ENCODE data around the gene CTCF. TPM values are rescaled to one million over a fixed set of nuclear protein-coding genes. Genes with fewer than 3 reads are reported as not detected.

CTCF gene
- total RNA-seq, 1 experiment from 2014 or later, result 30.3 TPM

DNA sequence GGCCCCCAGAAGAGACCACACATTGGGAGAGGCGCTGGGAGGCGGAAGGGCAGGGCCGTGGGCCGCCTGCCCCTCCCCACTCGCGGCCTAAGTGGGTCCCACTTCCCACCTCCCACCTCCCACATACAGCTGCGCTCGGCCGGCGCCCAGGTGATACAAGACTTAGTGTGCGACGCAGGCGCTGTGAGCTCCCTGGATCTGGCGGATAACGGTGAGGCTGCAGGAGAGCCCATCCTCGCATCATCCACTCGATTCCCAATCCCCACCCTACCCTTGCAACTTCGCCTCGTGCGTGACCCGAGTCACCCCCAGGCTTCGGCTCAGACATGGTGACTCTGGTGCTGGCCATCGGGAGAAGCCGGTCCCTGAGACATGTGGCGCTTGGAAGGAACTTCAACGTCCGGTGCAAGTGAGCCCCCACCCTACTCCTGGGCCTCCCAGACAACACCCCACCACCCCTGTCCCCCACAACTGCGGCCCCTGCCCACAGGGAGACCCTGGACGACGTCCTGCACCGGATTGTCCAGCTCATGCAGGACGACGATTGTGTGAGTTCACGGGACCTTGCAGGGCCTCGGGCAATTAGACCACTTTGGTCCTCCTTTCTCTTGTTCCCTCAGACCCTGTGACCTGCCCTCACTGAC, 86.6 kb downstream of the CTCF start:
- no TSS peak for BruUV-seq (replicated peaks)
- no peaks in the 10 kb centered on the region for H3F3A ChIP-seq (ENCODE audit: low read length, unreplicated experiment)
- H4K20me1 ChIP-seq (ENCODE audit: low read length), result no peaks in the 10 kb centered on the region
- no peak overlapping the region for H3K4me2 ChIP-seq (ENCODE audit: low read length)
- H3K27me3 ChIP-seq (ENCODE audit: low read length), result no peaks in the 10 kb centered on the region
- H3K27ac ChIP-seq (ENCODE audit: low read length), result no peak overlapping the region
- no peak overlapping the region for H3K9ac ChIP-seq (ENCODE audit: low read length)
- no peak overlapping the region for H2AFZ ChIP-seq (ENCODE audit: low read length)
- H3K36me3 ChIP-seq (ENCODE audit: low read depth, low read length), result no peaks in the 10 kb centered on the region
- H3K4me1 ChIP-seq (ENCODE audit: insufficient read depth, low read length), result no peaks in the 10 kb centered on the region; the same call in 1 of the 2 replicates
- H3K4me3 ChIP-seq (ENCODE audit: low read length), result no peak overlapping the region
- no peak for ATAC-seq
- ChIA-PET POLR2A (ENCODE audit: unreplicated experiment) (no interaction called here), CTCF (no interaction called here)
- no peaks in the 10 kb centered on the region for H3K9me2 ChIP-seq (replicated peaks; ENCODE audit: low read length)
- H3K9me3 ChIP-seq (ENCODE audit: low read length), result no peaks in the 10 kb centered on the region
- TF ChIP-seq EZH2phosphoT487 (IDR thresholded peaks at IDR 0.05; ENCODE audit: borderline replicate concordance, low read length) (no peak), EZH2 (IDR thresholded peaks at IDR 0.05; ENCODE audit: low read length, unreplicated experiment) (no peak)
- TF ChIP-seq, protein P1, sequence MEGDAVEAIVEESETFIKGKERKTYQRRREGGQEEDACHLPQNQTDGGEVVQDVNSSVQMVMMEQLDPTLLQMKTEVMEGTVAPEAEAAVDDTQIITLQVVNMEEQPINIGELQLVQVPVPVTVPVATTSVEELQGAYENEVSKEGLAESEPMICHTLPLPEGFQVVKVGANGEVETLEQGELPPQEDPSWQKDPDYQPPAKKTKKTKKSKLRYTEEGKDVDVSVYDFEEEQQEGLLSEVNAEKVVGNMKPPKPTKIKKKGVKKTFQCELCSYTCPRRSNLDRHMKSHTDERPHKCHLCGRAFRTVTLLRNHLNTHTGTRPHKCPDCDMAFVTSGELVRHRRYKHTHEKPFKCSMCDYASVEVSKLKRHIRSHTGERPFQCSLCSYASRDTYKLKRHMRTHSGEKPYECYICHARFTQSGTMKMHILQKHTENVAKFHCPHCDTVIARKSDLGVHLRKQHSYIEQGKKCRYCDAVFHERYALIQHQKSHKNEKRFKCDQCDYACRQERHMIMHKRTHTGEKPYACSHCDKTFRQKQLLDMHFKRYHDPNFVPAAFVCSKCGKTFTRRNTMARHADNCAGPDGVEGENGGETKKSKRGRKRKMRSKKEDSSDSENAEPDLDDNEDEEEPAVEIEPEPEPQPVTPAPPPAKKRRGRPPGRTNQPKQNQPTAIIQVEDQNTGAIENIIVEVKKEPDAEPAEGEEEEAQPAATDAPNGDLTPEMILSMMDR (conservative IDR thresholded peaks at IDR 0.05; ENCODE audit: low read depth, low read length), result no peak
- intact Hi-C loops (cut with micrococcal nuclease), result no loop called here
- no peaks in the 10 kb centered on the region for H3K79me2 ChIP-seq (ENCODE audit: low read length)
- DNase-seq, result no peak

GRCh38 chr16:67649494-67649931, 87.2 kb downstream of the CTCF start:
- POLR2A ChIA-PET (ENCODE audit: unreplicated experiment), result no interaction called here
- TF ChIP-seq, protein P1 (conservative IDR thresholded peaks at IDR 0.05; ENCODE audit: low read depth, low read length), result no peak
- TF ChIP-seq EZH2phosphoT487 (IDR thresholded peaks at IDR 0.05; ENCODE audit: borderline replicate concordance, low read length) (no peak), EZH2 (IDR thresholded peaks at IDR 0.05; ENCODE audit: low read length, unreplicated experiment) (no peak)
- H3K27ac ChIP-seq (ENCODE audit: low read length), result no peak overlapping the region
- no peak overlapping the region for H3K4me2 ChIP-seq (ENCODE audit: low read length)
- no TSS peak for BruUV-seq (replicated peaks)
- H3K4me1 ChIP-seq (ENCODE audit: insufficient read depth, low read length), result no peaks in the 10 kb centered on the region; the same call in 1 of the 2 replicates
- DNase-seq (no peak), ATAC-seq (no peak)
- H4K20me1 ChIP-seq (ENCODE audit: low read length), result no peaks in the 10 kb centered on the region
- no peak overlapping the region for H3K4me3 ChIP-seq (ENCODE audit: low read length)
- no peaks in the 10 kb centered on the region for H3K79me2 ChIP-seq (ENCODE audit: low read length)
- intact Hi-C loops (cut with micrococcal nuclease), result no loop called here
- no peaks in the 10 kb centered on the region for H3K9me3 ChIP-seq (ENCODE audit: low read length)
- H3F3A ChIP-seq (ENCODE audit: low read length, unreplicated experiment), result no peaks in the 10 kb centered on the region
- no peaks in the 10 kb centered on the region for H3K27me3 ChIP-seq (ENCODE audit: low read length)
- no peak overlapping the region for H2AFZ ChIP-seq (ENCODE audit: low read length)
- no peaks in the 10 kb centered on the region for H3K9me2 ChIP-seq (replicated peaks; ENCODE audit: low read length)
- no peak overlapping the region for H3K9ac ChIP-seq (ENCODE audit: low read length)
- CTCF ChIA-PET, result no interaction called here
- H3K36me3 ChIP-seq (ENCODE audit: low read depth, low read length), result no peaks in the 10 kb centered on the region

GRCh38 chr16:67650023-67650422, 87.7 kb downstream of the CTCF start:
- H3K79me2 ChIP-seq (ENCODE audit: low read length), result no peaks in the 10 kb centered on the region
- no peaks in the 10 kb centered on the region; the same call in 1 of the 2 replicates for H3K4me1 ChIP-seq (ENCODE audit: insufficient read depth, low read length)
- no peak overlapping the region for H2AFZ ChIP-seq (ENCODE audit: low read length)
- H3K9me2 ChIP-seq (replicated peaks; ENCODE audit: low read length), result no peaks in the 10 kb centered on the region
- H3K9me3 ChIP-seq (ENCODE audit: low read length), result no peaks in the 10 kb centered on the region
- ATAC-seq (no peak), DNase-seq (no peak)
- H4K20me1 ChIP-seq (ENCODE audit: low read length), result no peaks in the 10 kb centered on the region
- TF ChIP-seq, protein P1 (conservative IDR thresholded peaks at IDR 0.05; ENCODE audit: low read depth, low read length), result no peak
- TF ChIP-seq EZH2 (IDR thresholded peaks at IDR 0.05; ENCODE audit: low read length, unreplicated experiment) (no peak), EZH2phosphoT487 (IDR thresholded peaks at IDR 0.05; ENCODE audit: borderline replicate concordance, low read length) (no peak)
- CTCF ChIA-PET, result no interaction called here
- no peak overlapping the region for H3K4me2 ChIP-seq (ENCODE audit: low read length)
- H3F3A ChIP-seq (ENCODE audit: low read length, unreplicated experiment), result no peaks in the 10 kb centered on the region
- no peaks in the 10 kb centered on the region for H3K27me3 ChIP-seq (ENCODE audit: low read length)
- H3K27ac ChIP-seq (ENCODE audit: low read length), result no peak overlapping the region
- no peak overlapping the region for H3K4me3 ChIP-seq (ENCODE audit: low read length)
- no peaks in the 10 kb centered on the region for H3K36me3 ChIP-seq (ENCODE audit: low read depth, low read length)
- H3K9ac ChIP-seq (ENCODE audit: low read length), result no peak overlapping the region
- no TSS peak for BruUV-seq (replicated peaks)
- POLR2A ChIA-PET (ENCODE audit: unreplicated experiment), result no interaction called here
- intact Hi-C loops (cut with micrococcal nuclease), result no loop called here
